C4-2B (cell line): Measurements from ENCODE around the gene ZNF134.
A peak's percentile ranks its signal among the peaks of the same experiment; 100 is the strongest.

Experiments
- H3K27ac ChIP-seq: fragments of 450-650 bp; 2 replicates; pipeline ENCODE4 v1.5.1; 2017
- ZFX ChIP-seq: fragments of 450-650 bp; IDR thresholded peaks from 2 replicates; pipeline ENCODE4 v1.6.1; 2017
- TF ChIP-seq, protein P1 (sequence below): fragments of 450-650 bp; conservative IDR thresholded peaks from 2 replicates; pipeline ENCODE4 v1.5.1; 2017; ENCODE audit warnings: mild to moderate bottlenecking

ZNF134 gene

DNA sequence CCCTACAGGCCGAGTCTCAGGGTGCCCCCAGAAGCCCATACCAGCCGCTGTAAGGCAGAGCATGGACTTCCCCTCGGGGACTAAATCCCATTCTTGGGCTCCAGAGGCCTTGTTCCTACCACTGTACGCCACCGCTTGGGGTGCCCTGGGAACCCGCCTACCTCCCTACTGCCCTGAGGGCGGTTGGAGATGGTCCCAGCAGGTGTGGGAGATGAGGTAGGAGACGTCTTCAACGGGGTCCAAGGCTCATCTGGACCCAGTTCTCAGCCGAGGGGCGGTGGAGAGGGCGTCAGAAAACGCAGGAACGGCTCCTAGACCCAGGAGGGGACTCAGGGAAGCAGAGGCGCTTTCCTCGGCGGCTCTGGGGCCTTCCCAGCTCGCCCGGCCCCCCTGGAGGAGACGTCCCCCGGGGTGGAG is 30.9 kb upstream of the ZNF134 start:
- no peak overlapping the region for H3K27ac ChIP-seq
- TF ChIP-seq, protein P1, sequence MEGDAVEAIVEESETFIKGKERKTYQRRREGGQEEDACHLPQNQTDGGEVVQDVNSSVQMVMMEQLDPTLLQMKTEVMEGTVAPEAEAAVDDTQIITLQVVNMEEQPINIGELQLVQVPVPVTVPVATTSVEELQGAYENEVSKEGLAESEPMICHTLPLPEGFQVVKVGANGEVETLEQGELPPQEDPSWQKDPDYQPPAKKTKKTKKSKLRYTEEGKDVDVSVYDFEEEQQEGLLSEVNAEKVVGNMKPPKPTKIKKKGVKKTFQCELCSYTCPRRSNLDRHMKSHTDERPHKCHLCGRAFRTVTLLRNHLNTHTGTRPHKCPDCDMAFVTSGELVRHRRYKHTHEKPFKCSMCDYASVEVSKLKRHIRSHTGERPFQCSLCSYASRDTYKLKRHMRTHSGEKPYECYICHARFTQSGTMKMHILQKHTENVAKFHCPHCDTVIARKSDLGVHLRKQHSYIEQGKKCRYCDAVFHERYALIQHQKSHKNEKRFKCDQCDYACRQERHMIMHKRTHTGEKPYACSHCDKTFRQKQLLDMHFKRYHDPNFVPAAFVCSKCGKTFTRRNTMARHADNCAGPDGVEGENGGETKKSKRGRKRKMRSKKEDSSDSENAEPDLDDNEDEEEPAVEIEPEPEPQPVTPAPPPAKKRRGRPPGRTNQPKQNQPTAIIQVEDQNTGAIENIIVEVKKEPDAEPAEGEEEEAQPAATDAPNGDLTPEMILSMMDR: no peak
- no peak for TF ChIP-seq ZFX

DNA sequence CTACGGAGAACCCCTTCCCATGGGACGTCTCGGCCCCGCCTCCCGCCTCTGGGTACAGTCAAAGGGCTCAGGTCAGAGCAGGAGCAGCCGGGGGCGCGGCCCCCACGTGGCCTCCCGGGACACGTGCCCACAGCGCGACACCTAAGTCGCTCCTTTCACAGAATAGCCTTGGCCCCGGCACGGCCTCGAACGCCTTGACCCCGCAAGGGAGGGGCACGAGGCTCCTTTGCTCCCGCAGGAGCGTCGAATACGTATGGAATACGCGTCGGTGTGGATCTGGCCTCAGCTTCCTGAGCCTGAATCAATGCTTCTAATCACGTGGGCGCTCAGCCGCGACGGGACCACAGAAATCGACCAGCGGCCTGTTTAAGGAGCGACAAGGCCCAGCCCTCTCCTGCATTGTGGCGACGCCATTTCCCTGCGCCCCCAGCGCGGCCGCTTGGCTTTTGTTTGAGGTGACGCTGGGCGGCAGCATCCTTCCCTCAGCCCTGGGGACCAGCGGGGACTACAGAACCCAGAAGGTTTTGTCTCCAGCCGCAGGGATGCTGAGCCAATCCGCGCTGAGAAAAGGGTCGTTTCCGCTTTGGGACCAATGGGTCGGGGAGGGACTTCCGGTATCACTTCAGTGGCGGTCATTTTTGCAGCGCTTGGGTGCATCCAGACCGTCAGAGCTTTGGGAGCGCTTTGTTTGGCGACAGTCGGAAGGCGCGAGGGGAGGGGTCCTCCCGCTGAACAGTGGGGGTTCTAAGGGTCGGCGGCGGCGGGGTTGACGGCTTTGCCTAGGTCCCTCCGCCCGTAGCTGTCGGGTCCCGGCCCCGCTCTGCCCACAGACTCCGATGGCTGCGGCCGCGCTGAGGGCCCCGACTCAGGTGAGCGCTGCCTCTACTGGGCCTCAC is 30.3 kb upstream of the ZNF134 start, which contains the start of gene ZIK1:
TSS of gene ZIK1 (plus strand) at position 625 of the 896 bp plus-strand sequence. CDS start at position 837, 212 bp downstream.
- no peak for TF ChIP-seq ZFX
- TF ChIP-seq, protein P1: no peak
- H3K27ac ChIP-seq: no peak within 1 kb of the TSS

DNA sequence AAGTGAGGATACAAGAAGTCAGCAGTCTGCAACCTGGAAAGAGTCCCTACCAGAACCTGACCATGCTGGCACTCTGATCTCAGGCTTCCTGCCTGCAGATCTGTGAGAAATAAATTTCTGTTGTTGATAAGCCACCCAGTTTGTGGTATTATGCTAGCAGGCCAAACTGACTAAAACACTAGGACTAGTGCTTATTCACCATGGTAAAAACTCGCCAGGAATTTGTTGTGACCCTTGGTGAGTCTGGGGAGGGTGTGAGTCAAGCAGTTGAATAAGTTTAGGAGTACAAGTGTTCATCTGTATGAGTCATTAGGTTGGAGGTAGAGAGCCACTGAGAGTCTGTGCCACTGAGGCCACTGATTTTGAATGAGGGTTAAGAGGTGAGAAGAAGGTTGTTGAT is 26.5 kb upstream of the ZNF134 start:
- TF ChIP-seq, protein P1: no peak
- no peak for TF ChIP-seq ZFX

DNA sequence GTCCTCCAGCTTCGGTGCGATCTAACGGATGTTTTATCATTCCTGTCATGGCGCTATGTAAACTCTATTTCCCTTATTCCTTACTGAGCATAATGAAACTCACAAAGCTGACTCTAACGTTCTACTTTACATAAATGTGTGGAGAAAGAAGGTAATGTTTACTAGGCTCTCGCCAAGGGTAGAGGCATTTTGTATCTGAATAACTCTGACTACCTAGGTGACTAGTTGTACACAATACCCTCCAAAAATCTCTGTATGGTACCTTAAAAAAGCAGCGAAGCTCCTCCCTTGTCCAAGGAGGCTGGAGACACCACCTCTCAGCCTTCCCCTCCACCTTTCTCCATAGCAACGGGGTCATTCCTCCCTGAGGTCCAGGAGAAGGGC is 14.7 kb upstream of the ZNF134 start:
- peak overlapping the region; percentile 73 for H3K27ac ChIP-seq
- no peak for TF ChIP-seq ZFX
- TF ChIP-seq, protein P1: no peak

More for the DNA sequence above, 26.5 kb upstream of the ZNF134 start:
- no peak overlapping the region for H3K27ac ChIP-seq

DNA sequence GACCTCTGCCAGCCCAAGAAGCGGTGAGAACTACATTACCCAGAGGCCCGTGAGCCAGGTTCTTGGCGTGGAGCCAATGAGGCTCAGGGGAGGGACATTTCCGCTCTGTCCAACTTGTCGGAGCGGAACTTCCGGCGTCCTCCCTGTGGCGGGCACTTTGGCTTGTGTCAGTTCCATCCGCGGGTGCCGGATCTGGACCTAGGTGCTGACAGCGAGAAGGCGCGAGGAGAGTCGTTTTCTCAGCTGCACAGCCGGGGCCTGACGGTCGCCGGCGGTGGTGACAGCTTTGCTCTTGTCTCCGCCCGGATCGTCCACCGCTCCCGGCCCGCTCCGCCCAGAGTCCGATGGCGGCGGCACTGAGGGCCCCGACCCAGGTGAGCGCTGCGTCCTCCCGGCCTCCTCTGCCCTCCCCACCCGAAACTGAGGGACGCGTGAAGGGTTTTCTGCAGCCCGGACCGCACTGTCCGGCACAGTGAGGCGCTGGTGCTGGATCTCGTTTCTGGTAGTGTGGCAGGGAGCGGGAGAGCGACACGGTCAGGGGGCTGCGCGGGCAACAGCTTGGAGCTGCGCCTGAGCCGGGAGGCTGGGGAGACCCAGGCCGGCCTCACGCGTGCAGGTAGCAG is 14.2 kb upstream of the ZNF134 start, which contains the start of gene ZNF530:
TSS of gene ZNF530 (plus strand) at position 125 of the 623 bp plus-strand sequence. CDS start 4,461 bp downstream, outside the sequence.
- H3K27ac ChIP-seq: peak within 1 kb of the TSS; percentile 73
- TF ChIP-seq, protein P1: no peak
- peak; percentile 67 for TF ChIP-seq ZFX

DNA sequence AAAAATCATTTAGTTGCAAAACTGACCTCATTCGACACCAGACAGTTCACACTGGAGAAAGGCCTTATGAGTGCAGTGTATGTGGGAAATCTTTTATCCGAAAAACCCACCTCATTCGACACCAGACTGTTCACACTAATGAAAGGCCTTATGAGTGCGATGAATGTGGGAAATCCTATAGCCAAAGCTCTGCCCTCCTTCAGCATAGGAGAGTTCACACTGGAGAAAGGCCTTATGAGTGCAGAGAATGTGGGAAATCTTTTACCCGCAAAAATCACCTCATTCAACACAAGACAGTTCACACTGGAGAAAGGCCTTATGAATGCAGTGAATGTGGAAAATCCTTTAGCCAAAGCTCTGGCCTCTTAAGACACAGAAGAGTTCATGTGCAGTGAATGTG is 7.1 kb upstream of the ZNF134 start:
- no peak overlapping the region for H3K27ac ChIP-seq
- no peak for TF ChIP-seq ZFX

DNA sequence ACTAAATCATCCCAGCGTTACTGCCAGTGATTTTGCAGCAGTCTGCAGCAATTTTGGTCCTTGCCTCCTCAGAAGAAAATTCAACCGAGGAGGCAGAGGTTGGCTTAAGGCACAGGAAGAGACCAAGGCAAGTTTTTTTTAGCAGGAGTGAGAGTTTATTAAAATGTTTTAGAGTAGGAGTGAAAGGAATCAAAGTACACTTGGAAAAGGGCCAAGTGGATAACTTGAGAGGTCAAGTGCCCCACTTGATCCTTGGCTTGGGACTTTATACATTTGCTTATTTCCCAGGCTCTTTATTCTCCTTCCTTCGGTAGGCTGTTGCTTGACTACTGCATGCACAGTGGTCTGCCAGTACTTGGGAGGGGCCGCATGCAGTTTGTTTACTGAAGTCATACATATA is 2.9 kb upstream of the ZNF134 start:
- TF ChIP-seq ZFX: no peak
- TF ChIP-seq, protein P1: no peak
- H3K27ac ChIP-seq: no peak overlapping the region
